BLaER1 (cell line): ENCODE data around the gene SHROOM1.

Source experiments
- H3K27ac ChIP-seq: shearing (Covaris generic); formaldehyde crosslinking; 2 replicates; pipeline ENCODE4 v1.8.1; 2022
- H3K27me3 ChIP-seq: shearing (Covaris generic); formaldehyde crosslinking; 2 replicates; pipeline ENCODE4 v1.8.1; 2022
- H3K36me3 ChIP-seq: shearing (Covaris generic); formaldehyde crosslinking; 2 replicates; pipeline ENCODE4 v1.8.1; 2022
- H3K4me1 ChIP-seq: shearing (Covaris generic); formaldehyde crosslinking; 2 replicates; pipeline ENCODE4 v1.8.1; 2022
- H3K4me2 ChIP-seq: shearing (Covaris generic); formaldehyde crosslinking; 2 replicates; pipeline ENCODE4 v1.8.1; 2022
- H3K4me3 ChIP-seq: shearing (Covaris generic); formaldehyde crosslinking; 2 replicates; pipeline ENCODE4 v1.8.1; 2022
- H3K9ac ChIP-seq: shearing (Covaris generic); formaldehyde crosslinking; 2 replicates; pipeline ENCODE4 v1.8.1; 2022
- H3K9me3 ChIP-seq: shearing (Covaris generic); formaldehyde crosslinking; 2 replicates; pipeline ENCODE4 v1.8.1; 2022
- H4K20me1 ChIP-seq: shearing (Covaris generic); formaldehyde crosslinking; 2 replicates; pipeline ENCODE4 v1.8.1; 2022
- Cebpa-rat ChIP-seq: shearing (Covaris generic); IDR thresholded peaks from 2 replicates; pipeline ENCODE4 v1.8.1; 2022

Gene SHROOM1

DNA sequence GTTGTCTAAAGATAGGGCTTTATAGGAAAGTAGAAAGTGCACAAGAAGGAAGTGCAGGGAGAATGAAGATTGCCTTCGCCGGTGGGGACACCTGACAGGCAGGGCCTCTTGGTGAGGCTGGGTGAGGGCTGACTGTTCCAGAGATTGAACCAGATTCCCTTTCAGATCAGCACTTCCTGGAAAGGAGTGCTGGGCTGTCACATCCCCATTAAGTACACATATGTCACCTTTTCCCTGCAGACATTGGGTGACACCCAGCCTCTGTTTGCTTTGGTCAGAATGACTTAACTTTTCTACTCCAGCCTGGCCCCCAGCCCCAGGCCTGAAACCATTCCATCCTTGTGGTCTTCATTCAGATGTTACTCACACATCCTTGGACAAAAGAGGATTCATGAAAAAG lies 7.4 kb upstream of the SHROOM1 start:
- no peak for TF ChIP-seq Cebpa-rat
- Histone ChIP-seq H3K4me1 (peaks cover 25% of the 10 kb centered on the region), H3K9me3 (no peaks in the 10 kb centered on the region), H3K4me3 (no peak overlapping the region), H3K4me2 (peak overlapping the region; percentile 50; the same call in 1 of the 2 replicates), H3K27me3 (no peaks in the 10 kb centered on the region), H3K27ac (no peak overlapping the region), H4K20me1 (no peaks in the 10 kb centered on the region), H3K9ac (no peak overlapping the region), H3K36me3 (no peaks in the 10 kb centered on the region)

DNA sequence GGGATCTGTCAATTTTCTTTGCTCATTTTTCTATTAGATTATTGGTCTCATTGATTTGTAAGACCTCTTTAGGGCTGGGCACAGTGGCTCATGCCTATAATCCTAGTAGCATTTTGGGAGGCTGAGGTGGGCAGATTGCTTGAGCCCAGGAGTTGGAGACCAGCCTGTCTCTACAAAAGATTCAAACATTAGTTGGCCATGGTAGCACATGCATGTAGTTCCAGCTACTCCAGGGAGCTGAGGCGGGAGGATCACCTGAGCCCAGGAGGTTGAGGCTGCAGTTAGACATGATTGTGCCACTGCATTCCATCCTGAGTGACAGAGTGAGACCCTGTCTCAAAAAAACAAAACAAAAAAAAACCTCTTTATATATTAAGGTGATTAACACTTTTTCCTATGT lies 6.4 kb upstream of the SHROOM1 start:
- H3K36me3 ChIP-seq: no peaks in the 10 kb centered on the region
- H3K9me3 ChIP-seq: no peaks in the 10 kb centered on the region
- no peak overlapping the region for H3K4me3 ChIP-seq
- H3K9ac ChIP-seq: no peak overlapping the region
- no peaks in the 10 kb centered on the region for H4K20me1 ChIP-seq
- no peak for TF ChIP-seq Cebpa-rat
- H3K4me2 ChIP-seq: peak overlapping the region; percentile 50
- H3K4me1 ChIP-seq: peaks cover 25% of the 10 kb centered on the region
- H3K27me3 ChIP-seq: peaks cover 5% of the 10 kb centered on the region
- no peak overlapping the region for H3K27ac ChIP-seq

DNA sequence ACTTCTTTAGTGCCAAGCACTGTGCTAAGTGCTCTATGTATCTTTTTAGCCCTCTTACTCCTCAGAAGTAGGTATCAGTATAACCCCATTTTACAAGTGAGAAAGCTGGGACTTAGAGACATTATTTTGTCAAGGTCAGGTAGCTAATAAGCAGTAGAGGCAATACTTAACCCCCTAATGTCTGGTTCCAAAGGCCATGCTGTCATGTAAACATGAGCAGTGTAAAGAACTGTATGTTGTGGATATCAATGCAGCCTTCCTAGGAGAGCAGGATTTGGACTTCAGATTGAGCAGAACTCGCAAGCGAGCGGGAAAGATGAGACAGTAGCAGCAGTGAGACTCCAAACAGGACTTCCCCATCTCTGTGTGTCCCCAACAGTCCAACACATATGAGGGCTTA lies 3.6 kb upstream of the SHROOM1 start:
- Histone ChIP-seq H4K20me1 (peaks cover under 1% of the 10 kb centered on the region; the same call in 1 of the 2 replicates), H3K9me3 (no peaks in the 10 kb centered on the region), H3K4me2 (no peak overlapping the region), H3K27ac (no peak overlapping the region), H3K4me1 (peaks cover 24% of the 10 kb centered on the region), H3K4me3 (no peak overlapping the region), H3K9ac (no peak overlapping the region), H3K27me3 (peaks cover 33% of the 10 kb centered on the region), H3K36me3 (no peaks in the 10 kb centered on the region)
- TF ChIP-seq Cebpa-rat: no peak

- peaks cover 4% of the 10 kb centered on the region; the same call in 1 of the 2 replicates for H4K20me1 ChIP-seq
- peaks cover 47% of the 10 kb centered on the region for H3K27me3 ChIP-seq
- no peaks in the 10 kb centered on the region for H3K36me3 ChIP-seq
- H3K9me3 ChIP-seq: no peaks in the 10 kb centered on the region
- H3K4me1 ChIP-seq: peaks cover 20% of the 10 kb centered on the region
- no peak overlapping the region for H3K27ac ChIP-seq
- TF ChIP-seq Cebpa-rat: no peak
- H3K9ac ChIP-seq: no peak overlapping the region
- H3K4me3 ChIP-seq: no peak overlapping the region
- H3K4me2 ChIP-seq: no peak overlapping the region
Observed at GRCh38 chr5:132832612-132833011, 2.2 kb upstream of the SHROOM1 start.

DNA sequence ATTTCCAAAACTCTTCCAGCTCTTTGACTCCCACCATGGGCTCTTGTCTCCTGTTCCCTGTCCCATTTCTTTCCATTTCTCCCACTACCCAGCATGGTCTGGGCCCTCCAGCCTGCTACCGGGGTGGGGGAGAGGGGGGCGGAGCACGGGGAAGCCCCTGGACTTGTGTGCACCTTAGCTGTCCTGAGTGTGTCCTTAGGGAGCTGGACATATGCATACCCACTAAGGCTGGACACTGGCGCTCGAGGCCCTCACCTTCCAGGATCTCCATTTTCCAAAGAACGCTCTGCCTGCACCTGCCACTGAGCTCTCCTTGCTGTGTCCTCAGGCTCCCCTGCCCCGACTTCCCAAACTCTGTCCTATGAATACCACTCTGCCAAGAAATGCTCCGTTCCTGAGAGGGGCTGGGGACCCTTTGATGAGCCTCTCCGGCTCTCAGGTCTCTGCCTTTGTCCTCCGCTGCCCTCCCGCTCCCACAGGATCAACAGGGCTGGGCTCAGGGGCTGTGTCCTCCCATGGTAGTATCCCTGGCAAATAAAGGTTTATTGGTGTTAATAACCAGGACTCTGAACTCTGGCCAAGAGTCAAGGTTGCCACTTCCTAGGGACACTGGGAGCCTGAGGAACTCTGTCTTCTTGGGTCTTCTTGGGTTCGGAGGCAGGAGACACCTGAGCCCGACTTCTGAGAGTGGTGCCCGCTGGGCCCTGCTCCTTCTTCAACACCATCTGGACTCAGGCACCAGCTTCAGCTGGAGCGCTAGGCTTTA lies 831 bp upstream of the SHROOM1 start:
- peak overlapping the region; percentile 95 for H3K4me2 ChIP-seq

DNA sequence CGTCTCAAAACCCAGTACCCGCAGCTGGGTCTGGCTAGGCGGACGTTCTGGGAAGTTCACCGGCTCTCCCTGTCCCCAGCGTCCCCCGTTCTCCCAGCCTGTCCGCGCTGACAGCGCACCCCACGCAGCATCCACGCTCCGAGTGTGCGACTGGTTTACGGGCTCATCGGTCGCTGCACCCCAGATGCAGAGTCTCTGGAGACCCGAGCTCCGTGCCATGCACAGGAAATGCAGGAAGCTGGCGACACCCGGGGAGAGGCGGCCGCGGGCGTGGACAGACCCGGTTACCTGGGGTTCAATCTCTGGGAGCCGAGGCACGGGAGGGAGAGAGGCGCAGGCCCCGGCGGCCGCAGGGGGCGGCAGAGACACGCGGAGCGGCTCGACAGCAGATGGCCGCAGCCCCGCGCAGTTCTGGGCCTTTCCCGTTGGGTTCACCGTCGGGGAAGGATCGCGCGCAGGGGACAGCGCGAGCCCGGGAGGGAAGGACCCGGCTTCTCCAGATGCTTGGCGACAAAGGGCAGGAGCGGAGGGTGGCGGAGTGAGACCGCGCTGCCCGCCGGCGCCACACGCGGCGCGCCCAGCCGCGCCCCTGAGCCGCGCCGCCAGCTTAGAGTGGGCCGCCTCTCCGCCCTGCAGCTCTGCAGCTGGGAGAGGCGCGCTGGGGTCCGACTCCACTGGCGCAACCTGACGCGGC lies 558 bp downstream of the SHROOM1 start:
- 0 out of 2 replicates have a peak overlapping the region, but pooled peaks have one; percentile 15 for H3K27ac ChIP-seq
- no peak for TF ChIP-seq Cebpa-rat
- peaks cover 5% of the 10 kb centered on the region for H3K4me1 ChIP-seq
- peaks cover 74% of the 10 kb centered on the region for H3K27me3 ChIP-seq
- peak overlapping the region; percentile 77 for H3K4me3 ChIP-seq
- peak overlapping the region; percentile 95 for H3K4me2 ChIP-seq
- H3K36me3 ChIP-seq: no peaks in the 10 kb centered on the region
- peak overlapping the region; percentile 60 for H3K9ac ChIP-seq
- peaks cover 18% of the 10 kb centered on the region; the same call in 1 of the 2 replicates for H4K20me1 ChIP-seq
- no peaks in the 10 kb centered on the region for H3K9me3 ChIP-seq

More for the DNA sequence above, 831 bp upstream of the SHROOM1 start:
- H3K27me3 ChIP-seq: peaks cover 60% of the 10 kb centered on the region
- peak overlapping the region; percentile 77 for H3K4me3 ChIP-seq
- H3K9me3 ChIP-seq: no peaks in the 10 kb centered on the region
- H3K9ac ChIP-seq: peak overlapping the region; percentile 60; the same call in 1 of the 2 replicates
- H3K36me3 ChIP-seq: no peaks in the 10 kb centered on the region
- peaks cover 4% of the 10 kb centered on the region; the same call in 1 of the 2 replicates for H4K20me1 ChIP-seq
- peaks cover 7% of the 10 kb centered on the region for H3K4me1 ChIP-seq
- no peak overlapping the region for H3K27ac ChIP-seq
- TF ChIP-seq Cebpa-rat: no peak

- Histone ChIP-seq H3K27ac (no peak overlapping the region), H3K9me3 (no peaks in the 10 kb centered on the region), H4K20me1 (peaks cover 24% of the 10 kb centered on the region; the same call in 1 of the 2 replicates), H3K4me1 (peaks cover 5% of the 10 kb centered on the region), H3K36me3 (no peaks in the 10 kb centered on the region), H3K27me3 (peaks cover 84% of the 10 kb centered on the region), H3K9ac (no peak overlapping the region), H3K4me2 (no peak overlapping the region), H3K4me3 (no peak overlapping the region)
- no peak for TF ChIP-seq Cebpa-rat
Observed at GRCh38 chr5:132828846-132829494, 1.5 kb downstream of the SHROOM1 start.

DNA sequence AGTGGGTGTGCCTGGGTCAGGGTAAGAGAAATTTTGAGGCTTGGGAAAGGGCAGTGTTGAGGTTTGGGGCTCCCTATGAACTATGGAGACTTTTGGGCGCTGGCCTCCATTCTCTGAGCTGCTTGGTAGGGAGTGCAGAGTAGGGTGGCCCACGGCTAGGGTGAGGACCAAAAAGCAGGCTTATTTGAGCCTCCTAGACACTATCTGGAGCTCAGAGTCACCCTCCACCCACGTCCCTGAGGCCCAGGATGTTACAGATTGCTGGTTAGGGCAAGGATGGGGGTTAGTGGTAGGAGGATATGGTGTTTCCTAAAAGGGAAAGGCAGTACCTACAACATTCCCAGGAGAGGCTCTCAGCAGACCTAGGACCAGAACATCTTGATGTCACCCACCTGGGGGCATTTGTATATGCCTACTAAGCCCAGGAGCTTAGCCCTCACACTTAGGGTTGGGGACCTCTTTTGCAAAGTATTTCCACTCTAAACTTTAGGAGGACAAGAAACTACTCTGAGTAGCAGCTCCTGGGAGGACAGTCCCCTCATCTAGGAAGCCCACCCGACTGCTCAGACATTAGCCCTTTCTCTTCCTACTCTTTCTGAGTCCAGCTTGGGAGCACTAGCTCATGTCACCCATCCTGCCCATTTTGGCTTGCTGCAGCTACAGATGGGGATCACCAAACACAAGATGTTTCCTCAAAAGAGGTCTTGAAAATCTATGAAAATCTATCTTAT lies 2.3 kb downstream of the SHROOM1 start:
- H3K9ac ChIP-seq: no peak overlapping the region
- peaks cover 30% of the 10 kb centered on the region; the same call in 1 of the 2 replicates for H4K20me1 ChIP-seq
- no peak overlapping the region for H3K4me2 ChIP-seq
- no peak overlapping the region for H3K4me3 ChIP-seq
- H3K36me3 ChIP-seq: no peaks in the 10 kb centered on the region
- peaks cover 5% of the 10 kb centered on the region for H3K4me1 ChIP-seq
- peaks cover 92% of the 10 kb centered on the region for H3K27me3 ChIP-seq
- H3K27ac ChIP-seq: no peak overlapping the region
- no peaks in the 10 kb centered on the region for H3K9me3 ChIP-seq
- no peak for TF ChIP-seq Cebpa-rat

DNA sequence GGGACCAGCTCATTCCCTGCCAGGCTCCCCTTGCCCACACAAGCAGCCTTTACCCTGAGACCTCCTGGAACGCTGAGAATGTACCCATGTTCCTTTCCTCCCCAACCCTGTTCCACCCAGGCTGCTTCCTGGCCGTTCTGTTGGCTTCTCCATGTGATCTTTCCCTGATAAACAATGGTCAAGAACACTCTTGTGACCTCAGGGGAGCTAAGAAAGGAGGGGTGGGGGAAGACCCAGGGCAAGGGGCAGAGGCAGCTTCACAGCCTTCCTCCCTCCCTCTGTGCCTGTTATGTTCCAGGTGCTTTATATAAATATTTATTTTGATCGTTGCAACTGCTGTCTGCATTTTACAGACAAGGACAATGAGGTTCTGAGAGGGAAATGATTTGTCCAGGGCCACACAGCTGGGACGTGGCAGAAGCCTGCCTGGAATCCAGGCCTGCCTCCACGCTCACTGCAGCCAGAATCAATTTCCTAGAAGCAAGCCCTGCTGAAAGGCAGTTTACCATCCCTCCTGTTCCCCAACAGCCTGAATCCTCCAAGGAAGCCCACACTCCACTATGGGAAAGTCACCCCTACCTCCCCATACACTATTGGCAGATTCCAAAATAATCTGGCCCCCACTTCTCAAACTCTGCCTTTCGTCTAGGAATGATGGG lies 3.9 kb downstream of the SHROOM1 start:
- Histone ChIP-seq H3K4me2 (no peak overlapping the region), H3K4me3 (no peak overlapping the region), H3K36me3 (no peaks in the 10 kb centered on the region), H3K9ac (no peak overlapping the region), H3K4me1 (peaks cover 5% of the 10 kb centered on the region), H4K20me1 (peaks cover 35% of the 10 kb centered on the region; the same call in 1 of the 2 replicates), H3K27me3 (peaks cover 100% of the 10 kb centered on the region), H3K9me3 (no peaks in the 10 kb centered on the region), H3K27ac (no peak overlapping the region)
- no peak for TF ChIP-seq Cebpa-rat
